Testis (tissue), 3 donors: Measurements from ENCODE around the gene DES. TPM values are rescaled to one million over a fixed set of nuclear protein-coding genes. Genes with fewer than 3 reads are reported as not detected.
A peak's percentile ranks its signal among the peaks of the same experiment; 100 is the strongest.

Experiments used
- DNase-seq: peaks from one replicate; pipeline ENCODE4 v3.0.0-alpha.2; 2019
- H3K27ac ChIP-seq, 2 donors: fragments of 200-600 bp; sonication (generic); one replicate each; pipeline ENCODE4 v1.5.1; 2019
- H3K27me3 ChIP-seq: fragments of 200-600 bp; sonication (generic); one replicate; pipeline ENCODE4 v1.5.1; 2019
- H3K36me3 ChIP-seq: fragments of 200-600 bp; sonication (generic); one replicate; pipeline ENCODE4 v1.5.1; 2017; ENCODE audit warnings: low read depth; ENCODE audit errors: missing control alignments
- H3K4me1 ChIP-seq: fragments of 200-600 bp; sonication (generic); one replicate; pipeline ENCODE4 v1.5.1; 2019
- H3K4me3 ChIP-seq, 2 donors: fragments of 200-600 bp; sonication (generic); one replicate each; pipeline ENCODE4 v1.5.1; 2017 to 2019
- H3K9me3 ChIP-seq: fragments of 200-600 bp; sonication (generic); one replicate; pipeline ENCODE4 v1.5.1; 2017
- CTCF ChIP-seq, 3 experiments: fragments of 450-650 bp in 2 of 3; fragments of 200-600 bp in 1 of 3; sonication (generic) in 1 of 3; IDR thresholded peaks; one replicate each; pipeline ENCODE4 v1.5.1; 2016 to 2019; ENCODE audit warnings: antibody characterized with exemption in 3 of 3, mild to moderate bottlenecking in 2 of 3, moderate library complexity in 1 of 3
- POLR2A ChIP-seq: fragments of 450-650 bp; IDR thresholded peaks from one replicate; pipeline ENCODE4 v1.6.1; 2017; ENCODE audit warnings: antibody characterized with exemption, mild to moderate bottlenecking, moderate library complexity
- WGBS, 2 donors: methylation state at CpG; one replicate each; pipeline ENCODE4 v1.1.5; 2018; 5-methylcytosine and 5-hydroxymethylcytosine counted together
- intact Hi-C: fragments of 100-400 bp; cut with DNase I; formaldehyde crosslinking; loops from one replicate; pipeline ENCODE4 v1.15.1; 2023; ENCODE audit warnings: low total_unique reads
- polyA plus RNA-seq: library from polyadenylated mRNA; stranded (reverse); fragments of 350-450 nt; fragmentation: Illumina TruSeq; extraction: RNeasy Lipid Tissue Mini Kit (QIAGEN cat#74804); gene quantifications from one replicate; pipeline ENCODE4 v1.2.3, GENCODE V29; 2014; ENCODE audit warnings: low read depth, low replicate concordance; ENCODE audit not compliant: insufficient read depth
- total RNA-seq, 2 donors: library from RNA; depleted of rRNA; stranded (reverse); fragments of >200 nt; gene quantifications; one replicate each; pipeline ENCODE4 v1.2.3, GENCODE V29; 2016

DES gene
- total and polyA plus RNA-seq, 3 donors from 2014 or later = 17.6 to 199 (median 33.3) TPM

- H3K4me1 ChIP-seq = peaks cover 14% of the 10 kb centered on the region
- 74 to 87% methylated on average over 5 to 6 of the region's 6 CpGs for WGBS, 2 donors
- intact Hi-C loops = no loop called here
- no peak for DNase-seq
- TF ChIP-seq CTCF (IDR thresholded peaks at IDR 0.05) = no peak
- TF ChIP-seq POLR2A = no peak
- no peaks in the 10 kb centered on the region for H3K27me3 ChIP-seq
- H3K9me3 ChIP-seq = no peaks in the 10 kb centered on the region
- no peak overlapping the region for H3K27ac ChIP-seq
- H3K4me3 ChIP-seq = no peak overlapping the region
- H3K36me3 ChIP-seq = no peaks in the 10 kb centered on the region
Measured at GRCh38 chr2:219439506-219439905, 21.3 kb downstream of the DES start.

GRCh38 chr2:219440388-219441256 lies 22.4 kb downstream of the DES start:
- no peak overlapping the region for H3K4me3 ChIP-seq

GRCh38 chr2:219441451-219442255 lies 23.5 kb downstream of the DES start:
- Histone ChIP-seq H3K27ac (peak overlapping the region; percentile 30 to 59), H3K4me3 (peak overlapping the region; percentile 63 to 64), H3K27me3 (no peaks in the 10 kb centered on the region), H3K4me1 (peaks cover 14% of the 10 kb centered on the region), H3K9me3 (no peaks in the 10 kb centered on the region), H3K36me3 (no peaks in the 10 kb centered on the region)
- WGBS, 2 donors = 0 to 2% methylated on average over 5 to 68 of the region's 78 CpGs
- no peak for DNase-seq
- TF ChIP-seq CTCF (IDR thresholded peaks at IDR 0.05) (no peak), POLR2A (no peak)
- intact Hi-C loops = no loop called here

More at GRCh38 chr2:219440388-219441256, 22.4 kb downstream of the DES start:
- Histone ChIP-seq H3K4me1 (peaks cover 13% of the 10 kb centered on the region), H3K9me3 (no peaks in the 10 kb centered on the region), H3K27ac (no peak overlapping the region), H3K36me3 (no peaks in the 10 kb centered on the region), H3K27me3 (no peaks in the 10 kb centered on the region)
- no peak for DNase-seq
- TF ChIP-seq CTCF (IDR thresholded peaks at IDR 0.05) (no peak), POLR2A (no peak)
- intact Hi-C loops = no loop called here
- 73 to 79% methylated on average over 6 of the region's 6 CpGs for WGBS, 2 donors

- peaks cover 14% of the 10 kb centered on the region for H3K4me1 ChIP-seq
- 5 to 6% methylated on average over 26 to 35 of the region's 35 CpGs for WGBS, 2 donors
- TF ChIP-seq POLR2A = no peak
- TF ChIP-seq CTCF (IDR thresholded peaks at IDR 0.05) = no peak
Measured at GRCh38 chr2:219442256-219443015, 24.3 kb downstream of the DES start.

More at GRCh38 chr2:219442256-219443015, 24.3 kb downstream of the DES start:
- intact Hi-C loops = no loop called here
- no peaks in the 10 kb centered on the region for H3K27me3 ChIP-seq
- H3K9me3 ChIP-seq = no peaks in the 10 kb centered on the region
- DNase-seq = no peak
- H3K4me3 ChIP-seq = peak overlapping the region; percentile 63 to 64
- H3K36me3 ChIP-seq = no peaks in the 10 kb centered on the region
- H3K27ac ChIP-seq = peak overlapping the region; percentile 30 to 59
